ENCODE results near the gene WWC2.

- TF ChIP-seq, protein P1, sequence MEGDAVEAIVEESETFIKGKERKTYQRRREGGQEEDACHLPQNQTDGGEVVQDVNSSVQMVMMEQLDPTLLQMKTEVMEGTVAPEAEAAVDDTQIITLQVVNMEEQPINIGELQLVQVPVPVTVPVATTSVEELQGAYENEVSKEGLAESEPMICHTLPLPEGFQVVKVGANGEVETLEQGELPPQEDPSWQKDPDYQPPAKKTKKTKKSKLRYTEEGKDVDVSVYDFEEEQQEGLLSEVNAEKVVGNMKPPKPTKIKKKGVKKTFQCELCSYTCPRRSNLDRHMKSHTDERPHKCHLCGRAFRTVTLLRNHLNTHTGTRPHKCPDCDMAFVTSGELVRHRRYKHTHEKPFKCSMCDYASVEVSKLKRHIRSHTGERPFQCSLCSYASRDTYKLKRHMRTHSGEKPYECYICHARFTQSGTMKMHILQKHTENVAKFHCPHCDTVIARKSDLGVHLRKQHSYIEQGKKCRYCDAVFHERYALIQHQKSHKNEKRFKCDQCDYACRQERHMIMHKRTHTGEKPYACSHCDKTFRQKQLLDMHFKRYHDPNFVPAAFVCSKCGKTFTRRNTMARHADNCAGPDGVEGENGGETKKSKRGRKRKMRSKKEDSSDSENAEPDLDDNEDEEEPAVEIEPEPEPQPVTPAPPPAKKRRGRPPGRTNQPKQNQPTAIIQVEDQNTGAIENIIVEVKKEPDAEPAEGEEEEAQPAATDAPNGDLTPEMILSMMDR (IDR thresholded peaks at IDR 0.05; ENCODE audit: low read depth, low read length) = no peak
- no peak for TF ChIP-seq EZH2phosphoT487 (IDR thresholded peaks at IDR 0.05; ENCODE audit: low read depth)
These were observed 41.9 kb downstream of the WWC2 start for GRCh38 chr4:183140911-183141320.
